Activated T-helper 17 cell treated with anti-CD3 and anti-CD28 coated beads, Interleukin-2, amount 50 U/mL, for 72 hours (primary cell): ENCODE measurements around the gene BDKRB2. TPM values are rescaled to one million over a fixed set of nuclear protein-coding genes. Genes with fewer than 3 reads are reported as not detected.

Experiments used
- ATAC-seq: fragments of 150-1000 bp; cut with Tn5 transposase; replicated peaks from 2 replicates; pipeline ENCODE4 v1.10.0; 2021; ENCODE audit warnings: mild to moderate bottlenecking, moderate library complexity
- H3K27ac Mint-ChIP-seq: one replicate; pipeline ENCODE4 v1.8.0; 2022; ENCODE audit warnings: mixed read lengths
- H3K27me3 Mint-ChIP-seq: one replicate; pipeline ENCODE4 v1.8.0; 2022; ENCODE audit warnings: mixed read lengths
- H3K36me3 Mint-ChIP-seq: one replicate; pipeline ENCODE4 v1.8.0; 2022; ENCODE audit warnings: low read depth, mild to moderate bottlenecking, mixed read lengths
- H3K4me1 Mint-ChIP-seq: one replicate; pipeline ENCODE4 v1.8.0; 2022; ENCODE audit warnings: mixed read lengths
- H3K4me3 Mint-ChIP-seq: one replicate; pipeline ENCODE4 v1.8.0; 2022; ENCODE audit warnings: mild to moderate bottlenecking, mixed read lengths
- H3K9me3 Mint-ChIP-seq: one replicate; pipeline ENCODE4 v1.8.0; 2022; ENCODE audit warnings: mixed read lengths
- total RNA-seq, 2 donors: library from RNA; stranded (reverse); gene quantifications; one replicate each; pipeline ENCODE4 v1.2.3, GENCODE V29; 2022

Gene BDKRB2
- not detected for total RNA-seq

DNA sequence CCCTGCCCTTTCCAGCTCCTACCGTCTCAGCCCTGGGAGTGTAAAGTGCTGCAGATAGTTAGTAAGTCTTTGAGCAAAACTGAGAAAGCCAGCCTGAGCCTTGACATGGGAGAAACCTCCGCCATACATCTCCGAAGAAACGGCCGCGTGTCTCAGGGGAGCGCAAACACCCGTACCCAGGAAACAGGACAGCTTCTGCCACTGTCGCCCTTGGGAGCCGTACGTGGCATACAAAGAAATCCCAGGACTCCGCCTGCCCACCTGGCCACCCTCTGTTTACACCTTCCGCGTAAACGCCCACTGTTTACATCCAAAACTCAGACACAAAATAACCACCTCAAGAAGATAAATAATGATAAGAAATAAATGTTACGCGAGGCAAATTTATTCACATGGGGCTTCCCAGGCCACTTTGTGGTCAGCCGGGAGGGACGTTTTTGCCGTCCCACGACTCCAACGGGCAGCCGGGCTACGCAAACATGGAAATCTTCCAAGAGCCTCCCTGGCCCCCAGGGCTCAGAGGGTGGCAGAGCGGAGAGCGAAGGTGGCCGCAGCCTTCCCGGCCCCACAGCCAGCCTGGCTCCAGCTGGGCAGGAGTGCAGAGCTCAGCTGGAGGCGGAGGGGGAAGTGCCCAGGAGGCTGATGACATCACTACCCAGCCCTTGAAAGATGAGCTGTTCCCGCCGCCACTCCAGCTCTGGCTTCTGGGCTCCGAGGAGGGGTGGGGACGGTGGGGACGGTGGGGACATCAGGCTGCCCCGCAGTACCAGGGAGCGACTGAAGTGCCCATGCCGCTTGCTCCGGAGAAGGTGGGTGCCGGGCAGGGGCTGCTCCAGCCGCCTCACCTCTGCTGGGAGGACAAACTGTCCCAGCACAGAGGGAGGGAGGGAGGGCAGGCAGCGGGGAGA, at the start of gene BDKRB2:
Gene BDKRB2 (plus strand): TSS at position 689 of the 908 bp plus-strand sequence. CDS start 32,269 bp downstream, outside the sequence.
- H3K36me3 Mint-ChIP-seq, result no peaks in the 10 kb centered on the region
- peaks cover 33% of the 10 kb centered on the region for H3K27me3 Mint-ChIP-seq
- no peak within 1 kb of the TSS for H3K27ac Mint-ChIP-seq
- no peaks in the 10 kb centered on the region for H3K4me1 Mint-ChIP-seq
- H3K9me3 Mint-ChIP-seq, result no peaks in the 10 kb centered on the region
- H3K4me3 Mint-ChIP-seq, result peak within 1 kb of the TSS; percentile 36
- peak; percentile 65 for ATAC-seq

GRCh38 chr14:96154900-96155299, 49.7 kb upstream of the BDKRB2 start:
- Mint-ChIP-seq H3K27me3 (peaks cover under 1% of the 10 kb centered on the region), H3K4me1 (no peaks in the 10 kb centered on the region), H3K4me3 (no peak overlapping the region), H3K36me3 (no peaks in the 10 kb centered on the region), H3K27ac (no peak overlapping the region), H3K9me3 (no peaks in the 10 kb centered on the region)
- ATAC-seq, result no peak

- H3K36me3 Mint-ChIP-seq, result no peaks in the 10 kb centered on the region
- no peaks in the 10 kb centered on the region for H3K27me3 Mint-ChIP-seq
- no peaks in the 10 kb centered on the region for H3K4me1 Mint-ChIP-seq
- H3K9me3 Mint-ChIP-seq, result no peaks in the 10 kb centered on the region
- no peak overlapping the region for H3K27ac Mint-ChIP-seq
- H3K4me3 Mint-ChIP-seq, result no peak overlapping the region
- no peak for ATAC-seq
Measured at GRCh38 chr14:96156804-96157760, 47.6 kb upstream of the BDKRB2 start.

- Mint-ChIP-seq H3K9me3 (no peaks in the 10 kb centered on the region), H3K27ac (no peak overlapping the region), H3K36me3 (no peaks in the 10 kb centered on the region), H3K4me1 (no peaks in the 10 kb centered on the region), H3K27me3 (no peaks in the 10 kb centered on the region), H3K4me3 (no peak overlapping the region)
- ATAC-seq, result no peak
Measured at GRCh38 chr14:96158735-96159134, 45.9 kb upstream of the BDKRB2 start.

GRCh38 chr14:96160076-96160912, 44.3 kb upstream of the BDKRB2 start:
- no peak for ATAC-seq
- Mint-ChIP-seq H3K4me1 (no peaks in the 10 kb centered on the region), H3K36me3 (no peaks in the 10 kb centered on the region), H3K27ac (no peak overlapping the region), H3K27me3 (no peaks in the 10 kb centered on the region), H3K4me3 (no peak overlapping the region), H3K9me3 (no peaks in the 10 kb centered on the region)

DNA sequence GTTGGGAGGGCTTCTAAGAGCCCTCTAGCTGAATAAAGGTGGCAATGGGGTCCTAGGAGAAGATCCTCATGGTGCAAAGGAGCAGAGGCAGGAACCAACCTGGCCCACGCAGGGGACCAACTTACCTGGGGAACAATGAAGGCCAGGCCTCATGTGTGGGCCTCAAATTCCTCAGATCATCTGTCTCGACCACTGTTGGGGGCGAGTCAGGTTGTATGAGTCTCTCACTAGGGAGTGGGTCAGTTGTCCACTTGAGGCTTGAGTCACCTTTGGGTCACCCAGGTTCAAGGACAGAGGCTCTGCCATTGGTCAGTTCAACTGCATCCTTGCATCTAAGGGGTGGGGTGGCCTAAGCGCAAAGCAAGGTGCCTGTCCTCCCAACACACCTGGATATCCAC, 43.7 kb upstream of the BDKRB2 start:
- no peaks in the 10 kb centered on the region for H3K36me3 Mint-ChIP-seq
- H3K27me3 Mint-ChIP-seq, result no peaks in the 10 kb centered on the region
- no peak overlapping the region for H3K27ac Mint-ChIP-seq
- no peak overlapping the region for H3K4me3 Mint-ChIP-seq
- no peaks in the 10 kb centered on the region for H3K9me3 Mint-ChIP-seq
- no peaks in the 10 kb centered on the region for H3K4me1 Mint-ChIP-seq
- no peak for ATAC-seq

DNA sequence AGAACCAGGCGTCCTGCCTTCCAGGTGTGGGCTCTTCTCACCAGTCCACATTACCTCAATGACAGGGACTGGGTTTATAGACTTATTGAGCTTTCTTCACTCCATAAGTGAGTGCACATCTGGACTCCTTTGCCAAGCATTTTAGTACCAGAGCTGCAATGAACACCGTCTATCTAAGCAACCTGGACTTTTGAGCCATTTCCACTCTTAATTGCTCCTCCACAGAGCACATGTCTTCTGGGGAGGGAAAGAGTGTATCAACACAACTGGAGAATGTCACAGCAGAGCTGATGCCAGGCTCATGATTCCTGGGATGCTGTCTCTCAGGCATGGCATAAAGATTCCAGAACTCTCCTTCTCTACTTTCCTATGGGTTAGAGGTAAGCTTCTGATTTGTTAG, 43.0 kb upstream of the BDKRB2 start:
- peaks cover 3% of the 10 kb centered on the region for H3K27me3 Mint-ChIP-seq
- H3K4me1 Mint-ChIP-seq, result no peaks in the 10 kb centered on the region
- H3K27ac Mint-ChIP-seq, result no peak overlapping the region
- no peak overlapping the region for H3K4me3 Mint-ChIP-seq
- H3K36me3 Mint-ChIP-seq, result no peaks in the 10 kb centered on the region
- no peaks in the 10 kb centered on the region for H3K9me3 Mint-ChIP-seq
- ATAC-seq, result no peak

DNA sequence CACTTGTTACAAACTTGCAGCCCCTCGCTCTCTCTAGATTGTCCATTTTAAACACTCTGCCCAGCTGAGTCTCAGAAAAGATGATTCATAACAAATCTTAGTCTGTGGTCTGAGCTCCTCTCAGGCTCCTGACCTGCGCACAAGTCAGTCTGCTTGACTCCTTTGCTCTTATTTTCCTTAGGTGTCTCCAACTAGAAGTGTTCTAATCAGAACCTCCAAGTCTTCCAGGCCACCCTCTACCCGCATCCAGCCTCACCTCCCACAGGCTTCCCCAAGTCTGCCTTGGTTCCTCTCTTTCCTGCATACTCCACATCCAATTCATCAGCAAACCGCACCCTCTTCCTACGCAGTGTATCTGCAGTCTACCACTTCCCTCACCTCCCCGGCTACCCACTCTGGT, 42.4 kb upstream of the BDKRB2 start:
- peaks cover 3% of the 10 kb centered on the region for H3K27me3 Mint-ChIP-seq
- no peak for ATAC-seq

GRCh38 chr14:96162741-96163140, 41.9 kb upstream of the BDKRB2 start:
- no peaks in the 10 kb centered on the region for H3K4me1 Mint-ChIP-seq
- ATAC-seq, result no peak

More for the DNA sequence above, 42.4 kb upstream of the BDKRB2 start:
- no peaks in the 10 kb centered on the region for H3K9me3 Mint-ChIP-seq
- H3K4me3 Mint-ChIP-seq, result no peak overlapping the region
- no peaks in the 10 kb centered on the region for H3K36me3 Mint-ChIP-seq
- H3K27ac Mint-ChIP-seq, result no peak overlapping the region
- no peaks in the 10 kb centered on the region for H3K4me1 Mint-ChIP-seq

GRCh38 chr14:96164861-96165490, 39.7 kb upstream of the BDKRB2 start:
- H3K27ac Mint-ChIP-seq, result no peak overlapping the region
- peaks cover 8% of the 10 kb centered on the region for H3K27me3 Mint-ChIP-seq
- H3K4me1 Mint-ChIP-seq, result no peaks in the 10 kb centered on the region
- ATAC-seq, result no peak
- H3K36me3 Mint-ChIP-seq, result no peaks in the 10 kb centered on the region
- no peak overlapping the region for H3K4me3 Mint-ChIP-seq
- H3K9me3 Mint-ChIP-seq, result no peaks in the 10 kb centered on the region

More at GRCh38 chr14:96162741-96163140, 41.9 kb upstream of the BDKRB2 start:
- Mint-ChIP-seq H3K9me3 (no peaks in the 10 kb centered on the region), H3K27ac (no peak overlapping the region), H3K4me3 (no peak overlapping the region), H3K27me3 (peaks cover 3% of the 10 kb centered on the region), H3K36me3 (no peaks in the 10 kb centered on the region)

DNA sequence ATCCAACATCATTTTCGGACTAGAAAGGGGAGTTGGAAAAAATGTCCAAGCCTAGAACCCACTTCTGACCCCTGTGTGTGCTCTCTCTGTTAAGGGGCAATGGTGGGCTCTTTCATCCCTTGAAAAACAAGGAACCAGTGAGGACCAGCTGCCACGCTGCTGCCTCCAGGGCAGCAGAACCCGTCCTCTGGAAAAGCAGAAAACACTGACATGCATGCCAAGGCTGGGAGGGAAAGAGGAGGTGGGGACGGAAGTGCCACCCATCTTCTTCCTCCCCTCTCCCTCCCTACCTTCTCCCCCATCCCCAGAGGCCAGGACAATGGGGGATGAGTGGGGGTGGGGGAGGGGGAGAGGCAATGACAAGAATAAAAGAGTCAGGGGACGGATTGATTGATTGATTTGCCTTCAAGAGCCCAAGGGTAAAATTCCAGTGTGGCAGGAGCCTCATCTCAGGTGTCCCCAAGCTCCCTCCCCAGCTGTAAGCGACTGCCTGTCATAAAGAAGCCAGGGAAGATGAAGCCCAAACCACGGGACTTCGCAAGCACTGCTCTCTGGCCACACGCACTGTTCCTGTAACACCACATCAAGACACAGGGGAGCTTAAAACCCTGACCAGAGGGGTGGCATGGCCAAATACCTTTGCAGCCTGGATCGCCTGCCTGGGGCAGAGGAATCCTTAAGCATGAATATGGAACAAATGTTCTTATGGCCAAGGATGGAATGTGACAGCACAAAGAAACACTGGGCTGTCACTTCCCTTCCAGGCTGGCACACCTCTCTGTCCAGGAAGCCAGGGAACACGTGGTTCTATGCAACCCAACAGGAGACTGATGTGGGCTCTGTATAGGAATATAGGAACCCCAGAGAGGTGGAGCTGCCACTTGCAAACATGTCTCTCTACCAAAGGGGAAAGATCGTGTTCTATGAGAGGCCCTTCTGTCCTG, 38.9 kb upstream of the BDKRB2 start:
- Mint-ChIP-seq H3K4me1 (no peaks in the 10 kb centered on the region), H3K27me3 (peaks cover 8% of the 10 kb centered on the region), H3K4me3 (no peak overlapping the region), H3K27ac (no peak overlapping the region), H3K36me3 (no peaks in the 10 kb centered on the region), H3K9me3 (no peaks in the 10 kb centered on the region)
- no peak for ATAC-seq

DNA sequence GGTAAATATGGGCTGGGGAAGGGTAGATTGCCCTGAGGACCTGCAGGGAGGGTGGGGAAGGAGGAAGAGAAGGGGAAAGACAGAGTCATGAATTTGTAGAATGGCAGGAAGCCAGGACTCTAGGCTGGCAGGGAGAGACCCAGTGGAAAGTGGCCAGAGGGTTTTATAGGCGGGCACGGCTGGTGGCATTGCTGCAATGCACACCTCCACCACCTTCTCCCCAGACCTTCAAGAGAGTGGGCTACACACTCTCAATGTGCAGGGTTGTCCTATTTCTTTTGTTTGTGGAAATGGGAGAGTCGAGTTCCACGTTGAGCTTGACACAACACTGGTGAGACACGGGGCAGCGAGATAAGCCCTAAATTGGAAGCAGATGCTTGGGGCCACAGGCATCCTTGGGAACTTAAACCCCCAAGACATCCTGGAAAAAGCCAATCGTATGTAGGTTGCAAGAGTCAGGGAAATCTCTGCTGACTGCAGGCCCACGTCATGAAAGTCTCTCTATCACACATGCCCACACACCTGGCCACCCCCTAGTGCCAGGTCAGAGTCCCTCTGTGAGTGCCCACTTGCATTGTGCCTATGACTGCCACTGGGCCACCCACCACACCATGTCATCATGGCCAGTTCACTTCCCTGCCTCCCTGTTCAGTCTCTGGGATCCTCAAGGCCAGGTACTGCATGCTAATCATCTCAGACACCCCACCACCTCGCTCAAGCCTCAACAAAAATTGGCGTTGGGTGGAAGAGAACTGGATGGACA, 38.0 kb upstream of the BDKRB2 start:
- Mint-ChIP-seq H3K36me3 (no peaks in the 10 kb centered on the region), H3K27me3 (peaks cover 8% of the 10 kb centered on the region), H3K4me3 (no peak overlapping the region), H3K9me3 (no peaks in the 10 kb centered on the region), H3K4me1 (no peaks in the 10 kb centered on the region), H3K27ac (no peak overlapping the region)
- ATAC-seq, result peak; percentile 5
